ENCODE data around the gene TUBGCP4.

DNA sequence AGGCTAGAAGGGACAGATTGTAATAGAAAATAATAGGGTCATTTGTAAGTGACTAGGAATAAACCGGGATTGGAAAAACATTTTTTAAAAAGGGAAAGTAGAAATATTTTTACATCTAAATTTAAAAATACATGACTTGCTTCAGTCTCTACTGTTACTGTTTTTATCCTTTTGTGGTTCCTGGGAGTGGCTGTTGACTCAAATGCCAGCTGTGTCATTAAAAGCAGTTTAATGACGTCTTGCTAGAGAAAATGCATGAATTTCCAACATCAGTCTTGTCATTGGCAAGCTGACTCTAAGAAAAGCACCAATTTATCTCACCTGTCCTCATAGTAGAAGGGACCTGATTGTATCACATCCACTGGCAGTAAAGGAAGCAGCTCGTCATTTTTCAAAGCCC lies 23.8 kb upstream of the TUBGCP4 start:
- TF ChIP-seq POLR2A (IDR thresholded peaks at IDR 0.05; ENCODE audit: extremely low read depth, insufficient read length) (no peak), CTCF (IDR thresholded peaks at IDR 0.05; ENCODE audit: low read depth, low read length) (no peak), MYC (IDR thresholded peaks at IDR 0.05; ENCODE audit: low read depth, low read length) (no peak)
- TF ChIP-seq, protein P1, sequence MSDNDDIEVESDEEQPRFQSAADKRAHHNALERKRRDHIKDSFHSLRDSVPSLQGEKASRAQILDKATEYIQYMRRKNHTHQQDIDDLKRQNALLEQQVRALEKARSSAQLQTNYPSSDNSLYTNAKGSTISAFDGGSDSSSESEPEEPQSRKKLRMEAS (IDR thresholded peaks at IDR 0.05; ENCODE audit: low read depth, low read length), result no peak

Data from NB4 (cell line).